ENCODE results near the gene LSAMP. TPM values are rescaled to one million over a fixed set of nuclear protein-coding genes. Genes with fewer than 3 reads are reported as not detected.

Gene LSAMP
- total RNA-seq, 6 experiments from 2014 or later: under 0.01 to 0.22 (median 0.12) TPM; not detected in 1

DNA sequence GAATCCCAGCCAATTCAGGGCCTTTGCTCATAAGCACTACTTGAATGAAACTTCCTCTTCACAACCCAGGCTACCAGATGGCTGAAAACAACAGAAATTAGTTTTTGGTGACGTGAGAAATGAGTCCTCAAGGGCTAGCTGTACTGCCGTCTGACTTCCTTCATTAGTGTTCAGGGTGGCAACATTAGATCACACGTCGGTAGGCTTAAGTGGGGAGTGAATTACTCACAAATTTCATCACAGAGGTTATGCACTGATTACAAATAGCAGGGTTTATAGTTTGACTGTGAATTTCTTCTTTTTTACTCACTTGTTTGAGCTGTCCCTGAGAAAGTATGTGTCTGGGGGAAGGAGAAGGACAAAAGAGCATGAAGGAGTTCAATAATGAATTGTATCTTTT, 424.8 kb downstream of the LSAMP start:
- H3K9me3 ChIP-seq: no peaks in the 10 kb centered on the region
- intact Hi-C loops (cut with DNase I): no loop called here
- DNase-seq (no peak), ATAC-seq (no peak)
- no peaks in the 10 kb centered on the region for H3K27me3 ChIP-seq
- TF ChIP-seq POLR2A (IDR thresholded peaks at IDR 0.05): no peak
- TF ChIP-seq, protein P1, sequence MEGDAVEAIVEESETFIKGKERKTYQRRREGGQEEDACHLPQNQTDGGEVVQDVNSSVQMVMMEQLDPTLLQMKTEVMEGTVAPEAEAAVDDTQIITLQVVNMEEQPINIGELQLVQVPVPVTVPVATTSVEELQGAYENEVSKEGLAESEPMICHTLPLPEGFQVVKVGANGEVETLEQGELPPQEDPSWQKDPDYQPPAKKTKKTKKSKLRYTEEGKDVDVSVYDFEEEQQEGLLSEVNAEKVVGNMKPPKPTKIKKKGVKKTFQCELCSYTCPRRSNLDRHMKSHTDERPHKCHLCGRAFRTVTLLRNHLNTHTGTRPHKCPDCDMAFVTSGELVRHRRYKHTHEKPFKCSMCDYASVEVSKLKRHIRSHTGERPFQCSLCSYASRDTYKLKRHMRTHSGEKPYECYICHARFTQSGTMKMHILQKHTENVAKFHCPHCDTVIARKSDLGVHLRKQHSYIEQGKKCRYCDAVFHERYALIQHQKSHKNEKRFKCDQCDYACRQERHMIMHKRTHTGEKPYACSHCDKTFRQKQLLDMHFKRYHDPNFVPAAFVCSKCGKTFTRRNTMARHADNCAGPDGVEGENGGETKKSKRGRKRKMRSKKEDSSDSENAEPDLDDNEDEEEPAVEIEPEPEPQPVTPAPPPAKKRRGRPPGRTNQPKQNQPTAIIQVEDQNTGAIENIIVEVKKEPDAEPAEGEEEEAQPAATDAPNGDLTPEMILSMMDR (IDR thresholded peaks at IDR 0.05): no peak
- no peak overlapping the region for H3K27ac ChIP-seq
- no peaks in the 10 kb centered on the region for H3K36me3 ChIP-seq
- 45% methylated on average over 4 of the region's 4 CpGs for whole genome bisulfite sequencing (ENCODE audit: insufficient coverage, low coverage, low lambda C conversion rate, missing lambda C conversion rate)
- no peaks in the 10 kb centered on the region for H3K4me1 ChIP-seq
- H3K4me3 ChIP-seq: no peak overlapping the region

DNA sequence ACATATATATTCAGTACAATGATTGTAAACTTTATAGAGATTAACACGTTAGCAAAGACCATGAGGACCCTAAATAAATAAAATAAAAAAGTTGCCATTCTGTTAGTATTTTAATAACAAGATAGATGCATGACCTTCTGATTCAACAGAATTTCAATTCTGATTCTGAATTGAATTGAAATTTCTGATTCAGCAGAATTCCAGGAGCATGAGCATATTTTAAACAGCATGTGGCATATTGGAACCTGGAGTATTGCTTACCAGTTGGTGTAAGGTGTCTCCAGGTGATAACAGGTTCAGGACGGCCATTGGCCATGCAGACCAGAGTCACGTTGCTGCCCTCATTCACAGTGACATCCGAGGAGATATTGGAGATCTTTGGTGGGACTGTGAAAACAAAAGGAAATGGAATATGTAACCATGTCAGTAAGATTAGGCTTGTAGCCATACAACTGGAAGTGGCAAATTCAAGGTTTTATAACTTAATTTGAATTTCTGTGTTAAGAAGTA, 426.0 kb downstream of the LSAMP start:
- intact Hi-C loops (cut with DNase I): no loop called here
- H3K9me3 ChIP-seq: no peaks in the 10 kb centered on the region
- no peak for TF ChIP-seq POLR2A (IDR thresholded peaks at IDR 0.05)
- TF ChIP-seq, protein P1 (IDR thresholded peaks at IDR 0.05): no peak
- no peak overlapping the region for H3K27ac ChIP-seq
- no peak for ATAC-seq
- H3K4me3 ChIP-seq: no peak overlapping the region
- H3K27me3 ChIP-seq: no peaks in the 10 kb centered on the region
- 43% methylated on average over 4 of the region's 4 CpGs for WGBS (ENCODE audit: insufficient coverage, low coverage, low lambda C conversion rate, missing lambda C conversion rate)
- H3K4me1 ChIP-seq: no peaks in the 10 kb centered on the region
- no peaks in the 10 kb centered on the region for H3K36me3 ChIP-seq
- no peak for DNase-seq

GRCh38 chr3:116018646-116019045, 426.6 kb downstream of the LSAMP start:
- 38% methylated on average over 1 of the region's 1 CpG for WGBS (ENCODE audit: insufficient coverage, low coverage, low lambda C conversion rate, missing lambda C conversion rate)
- H3K4me3 ChIP-seq: no peak overlapping the region
- H3K36me3 ChIP-seq: no peaks in the 10 kb centered on the region
- no peak for ATAC-seq
- H3K9me3 ChIP-seq: no peaks in the 10 kb centered on the region
- DNase-seq: no peak
- TF ChIP-seq, protein P1 (IDR thresholded peaks at IDR 0.05): no peak
- TF ChIP-seq POLR2A (IDR thresholded peaks at IDR 0.05): no peak
- intact Hi-C loops (cut with DNase I): no loop called here
- H3K27me3 ChIP-seq: no peaks in the 10 kb centered on the region
- H3K4me1 ChIP-seq: no peaks in the 10 kb centered on the region
- no peak overlapping the region for H3K27ac ChIP-seq

GRCh38 chr3:116015931-116016330, 429.4 kb downstream of the LSAMP start:
- TF ChIP-seq, protein P1 (IDR thresholded peaks at IDR 0.05): no peak
- no peak for TF ChIP-seq POLR2A (IDR thresholded peaks at IDR 0.05)
- no peak overlapping the region for H3K27ac ChIP-seq
- WGBS (ENCODE audit: insufficient coverage, low coverage, low lambda C conversion rate, missing lambda C conversion rate): 40% methylated on average over 2 of the region's 2 CpGs
- no peak for ATAC-seq
- no peak overlapping the region for H3K4me3 ChIP-seq
- no peaks in the 10 kb centered on the region for H3K4me1 ChIP-seq
- no peaks in the 10 kb centered on the region for H3K36me3 ChIP-seq
- intact Hi-C loops (cut with DNase I): no loop called here
- DNase-seq: no peak
- H3K9me3 ChIP-seq: no peaks in the 10 kb centered on the region
- H3K27me3 ChIP-seq: no peaks in the 10 kb centered on the region

- TF ChIP-seq, protein P1 (IDR thresholded peaks at IDR 0.05): no peak
- no peak for TF ChIP-seq POLR2A (IDR thresholded peaks at IDR 0.05)
- WGBS (ENCODE audit: insufficient coverage, low coverage, low lambda C conversion rate, missing lambda C conversion rate): 45% methylated on average over 2 of the region's 2 CpGs
- no peaks in the 10 kb centered on the region for H3K36me3 ChIP-seq
- ATAC-seq (no peak), DNase-seq (no peak)
- no peaks in the 10 kb centered on the region for H3K4me1 ChIP-seq
- intact Hi-C loops (cut with DNase I): no loop called here
- no peak overlapping the region for H3K4me3 ChIP-seq
- H3K27me3 ChIP-seq: no peaks in the 10 kb centered on the region
- H3K27ac ChIP-seq: no peak overlapping the region
- H3K9me3 ChIP-seq: no peaks in the 10 kb centered on the region
Observed at GRCh38 chr3:116007000-116007399, 438.3 kb downstream of the LSAMP start.
